Nephron progenitor cell (in vitro differentiated cells): ENCODE measurements around the gene OR14I1.

Experiments used
- DNase-seq: peaks from one replicate; pipeline ENCODE4 v3.0.0; 2021
- H3K27ac Mint-ChIP-seq: 2 replicates; pipeline ENCODE4 v1.8.0; 2021; ENCODE audit warnings: mild to moderate bottlenecking, moderate library complexity, mixed read lengths
- H3K27me3 Mint-ChIP-seq: 2 replicates; pipeline ENCODE4 v1.8.0; 2021; ENCODE audit warnings: mild to moderate bottlenecking, low read depth, mixed read lengths; ENCODE audit not compliant: poor library complexity
- H3K36me3 Mint-ChIP-seq: 2 replicates; pipeline ENCODE4 v1.8.0; 2021; ENCODE audit warnings: low read depth, mixed read lengths
- H3K4me1 Mint-ChIP-seq: 2 replicates; pipeline ENCODE4 v1.8.0; 2021; ENCODE audit warnings: mixed read lengths
- H3K4me3 Mint-ChIP-seq: 2 replicates; pipeline ENCODE4 v1.8.0; 2021; ENCODE audit warnings: mild to moderate bottlenecking, moderate library complexity, mixed read lengths
- H3K9me3 Mint-ChIP-seq: 2 replicates; pipeline ENCODE4 v1.8.0; 2021; ENCODE audit warnings: mild to moderate bottlenecking, moderate library complexity, mixed read lengths
- CTCF ChIP-seq: fragments of 200-600 bp; sonication (generic); IDR thresholded peaks from 2 replicates; pipeline ENCODE4 v1.5.0; 2021; ENCODE audit warnings: antibody characterized with exemption

The OR14I1 gene

DNA sequence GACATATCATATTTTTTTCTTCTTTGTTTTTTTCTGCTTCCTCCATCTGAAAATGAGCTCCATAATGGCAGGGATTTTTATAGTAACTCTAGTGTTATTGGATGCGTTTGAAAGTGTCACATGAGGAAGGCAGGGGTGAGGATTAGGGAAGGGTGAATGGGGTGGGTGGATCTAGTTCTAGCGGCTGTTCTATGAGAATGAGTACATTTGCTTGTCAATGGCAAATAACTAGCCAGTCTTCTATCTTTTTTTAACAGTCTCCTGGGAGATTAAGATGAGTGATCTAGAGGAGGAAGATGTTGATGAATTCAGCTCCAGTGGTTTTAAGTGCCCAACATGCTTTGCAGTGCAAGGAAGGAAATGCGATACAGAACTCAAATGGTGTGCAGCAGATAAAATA lies 5.8 kb downstream of the OR14I1 start:
- no peak for TF ChIP-seq CTCF
- H3K27ac Mint-ChIP-seq, result no peak overlapping the region
- H3K9me3 Mint-ChIP-seq, result peaks cover 75% of the 10 kb centered on the region
- no peaks in the 10 kb centered on the region for H3K4me1 Mint-ChIP-seq
- no peak overlapping the region for H3K4me3 Mint-ChIP-seq
- H3K27me3 Mint-ChIP-seq, result peaks cover 2% of the 10 kb centered on the region
- H3K36me3 Mint-ChIP-seq, result no peaks in the 10 kb centered on the region
- no peak for DNase-seq

DNA sequence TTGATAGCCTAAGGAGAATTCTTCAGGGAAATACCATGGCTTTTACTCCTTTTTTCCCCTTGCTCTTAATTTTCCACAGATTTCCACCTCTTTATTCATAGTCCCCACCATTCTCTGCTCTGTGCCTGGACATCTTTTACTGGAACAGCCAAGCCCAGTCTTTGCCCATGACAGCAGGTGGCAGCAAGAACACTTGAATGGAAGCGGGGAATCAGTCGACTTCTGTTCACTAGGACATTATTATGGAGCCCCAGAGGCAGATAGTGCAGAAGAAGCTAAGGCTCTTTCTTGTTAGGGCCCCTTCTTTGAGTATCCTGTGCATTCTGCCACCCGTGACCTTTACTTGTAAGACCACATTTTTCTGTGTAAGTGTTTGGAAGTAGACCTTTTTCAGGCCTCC lies 6.3 kb downstream of the OR14I1 start:
- H3K4me3 Mint-ChIP-seq, result no peak overlapping the region
- H3K9me3 Mint-ChIP-seq, result peaks cover 77% of the 10 kb centered on the region
- peaks cover 2% of the 10 kb centered on the region for H3K27me3 Mint-ChIP-seq
- no peaks in the 10 kb centered on the region for H3K4me1 Mint-ChIP-seq
- TF ChIP-seq CTCF, result no peak
- H3K27ac Mint-ChIP-seq, result no peak overlapping the region
- DNase-seq, result no peak
- no peaks in the 10 kb centered on the region for H3K36me3 Mint-ChIP-seq

DNA sequence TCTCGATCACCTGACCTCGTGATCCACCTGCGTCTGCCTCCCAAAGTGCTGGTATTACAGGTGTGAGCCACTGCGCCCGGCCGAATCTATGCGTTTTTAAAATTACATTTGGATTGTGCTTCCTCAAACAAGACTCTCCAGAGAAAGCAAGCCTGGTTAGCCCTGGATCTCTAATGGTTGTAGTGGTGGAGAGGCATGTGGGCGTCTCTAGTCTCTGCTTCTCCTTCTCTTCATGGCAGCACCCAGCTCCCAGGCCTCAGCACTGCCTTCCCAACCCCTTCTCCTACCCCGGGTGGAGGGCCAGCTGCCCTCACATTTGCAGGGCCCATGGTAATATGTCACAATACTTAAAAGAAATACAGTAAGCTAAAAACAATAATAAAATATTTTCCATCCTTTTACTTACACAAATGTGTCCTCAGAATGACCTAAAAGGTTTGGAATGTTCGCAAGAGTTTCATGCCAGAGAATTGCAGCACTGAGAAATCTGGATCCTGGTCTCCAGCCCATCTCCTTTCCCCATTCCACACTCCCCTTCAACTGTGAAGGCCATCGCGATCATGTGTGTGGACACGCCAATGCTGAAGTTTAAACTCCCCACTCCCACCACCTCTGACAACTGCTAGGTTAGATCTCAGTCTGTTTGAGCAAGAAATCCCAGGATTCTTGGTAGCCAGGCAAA lies 7.0 kb downstream of the OR14I1 start:
- Mint-ChIP-seq H3K4me1 (no peaks in the 10 kb centered on the region), H3K27ac (no peak overlapping the region), H3K36me3 (no peaks in the 10 kb centered on the region), H3K27me3 (peaks cover 2% of the 10 kb centered on the region), H3K9me3 (peaks cover 83% of the 10 kb centered on the region), H3K4me3 (no peak overlapping the region)
- TF ChIP-seq CTCF, result no peak
- DNase-seq, result no peak

DNA sequence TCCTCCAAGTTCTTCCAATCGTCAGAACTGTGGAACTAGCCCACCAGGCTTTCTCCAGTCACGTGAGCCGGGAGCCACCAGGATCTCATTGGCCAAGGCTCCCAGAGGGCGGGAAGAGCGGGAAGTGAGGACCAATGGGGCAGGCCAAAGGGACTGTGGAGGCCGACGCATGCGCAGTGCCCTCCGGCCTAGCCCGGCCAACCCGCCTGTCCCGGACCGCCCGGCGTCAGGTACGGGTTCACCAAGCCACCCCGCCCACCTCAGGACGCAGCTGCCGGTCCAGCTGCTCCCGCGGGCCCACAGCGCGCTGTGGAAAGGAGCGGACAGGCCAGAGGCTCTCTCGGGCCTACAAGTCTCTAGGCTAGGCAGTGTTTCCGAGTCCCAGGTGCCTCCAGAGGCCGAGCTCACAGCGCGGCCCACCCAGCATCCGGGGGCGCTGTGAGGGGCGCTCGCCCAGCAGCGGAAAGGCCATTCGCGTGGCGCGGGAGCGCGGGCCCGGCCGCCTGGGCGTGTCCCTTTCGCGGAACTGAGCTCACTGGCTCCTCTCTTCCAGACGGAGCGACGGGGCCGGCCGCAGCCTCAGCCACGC lies 10.9 kb downstream of the OR14I1 start:
- H3K9me3 Mint-ChIP-seq, result peaks cover 91% of the 10 kb centered on the region
- no peak overlapping the region for H3K4me3 Mint-ChIP-seq
- no peak overlapping the region for H3K27ac Mint-ChIP-seq
- H3K27me3 Mint-ChIP-seq, result peaks cover 2% of the 10 kb centered on the region
- H3K4me1 Mint-ChIP-seq, result no peaks in the 10 kb centered on the region
- no peaks in the 10 kb centered on the region for H3K36me3 Mint-ChIP-seq
- DNase-seq, result no peak
- TF ChIP-seq CTCF, result no peak

- no peak for DNase-seq
- no peaks in the 10 kb centered on the region for H3K4me1 Mint-ChIP-seq
- TF ChIP-seq CTCF, result no peak
- H3K4me3 Mint-ChIP-seq, result no peak overlapping the region
- no peaks in the 10 kb centered on the region for H3K27me3 Mint-ChIP-seq
- H3K36me3 Mint-ChIP-seq, result no peaks in the 10 kb centered on the region
- no peak overlapping the region for H3K27ac Mint-ChIP-seq
- H3K9me3 Mint-ChIP-seq, result peaks cover 84% of the 10 kb centered on the region
Measured at GRCh38 chr1:248688527-248689298, 13.9 kb downstream of the OR14I1 start.
